Activated CD4-positive, alpha-beta T cell treated with anti-CD3 and anti-CD28 coated beads for 36 hours (primary cell): ENCODE results near the gene KDM6A. TPM values are rescaled to one million over a fixed set of nuclear protein-coding genes. Genes with fewer than 3 reads are reported as not detected.
"Not testable (repeated sequence)": the region's sequence is repeated elsewhere in the genome, so short reads cannot be mapped to it uniquely, and the experiment has no call there.

Experiments used
- ATAC-seq: fragments of 200-7000 bp; cut with Tn5 transposase; one replicate; pipeline ENCODE4 v1.10.0; 2021; ENCODE audit warnings: mild to moderate bottlenecking, moderate library complexity
- CTCF ChIA-PET: fragments of 350-600 bp; sonication (Branson Sonifier 250); formaldehyde crosslinking; loops from one replicate; lab custom pipeline; 2021; ENCODE audit warnings: antibody characterized with exemption; lab: Charles Lee
- POLR2A ChIA-PET: fragments of 350-600 bp; sonication (Branson Sonifier 250); formaldehyde crosslinking; loops from one replicate; lab custom pipeline; 2021; ENCODE audit warnings: antibody characterized with exemption, inconsistent platforms; lab: Charles Lee
- DNase-seq: peaks from one replicate; pipeline ENCODE4 v3.0.0-alpha.2; 2020
- H3K27ac Mint-ChIP-seq: one replicate; pipeline ENCODE4 v1.8.0; 2021; ENCODE audit warnings: mixed read lengths
- H3K27me3 Mint-ChIP-seq: one replicate; pipeline ENCODE4 v1.8.0; 2021; ENCODE audit warnings: mixed read lengths
- H3K36me3 Mint-ChIP-seq: one replicate; pipeline ENCODE4 v1.8.0; 2021; ENCODE audit warnings: low read depth, mixed read lengths
- H3K4me1 Mint-ChIP-seq: one replicate; pipeline ENCODE4 v1.8.0; 2021; ENCODE audit warnings: mixed read lengths
- H3K4me3 Mint-ChIP-seq: one replicate; pipeline ENCODE4 v1.8.0; 2021; ENCODE audit warnings: mild to moderate bottlenecking, moderate library complexity, mixed read lengths
- H3K9me3 Mint-ChIP-seq: one replicate; pipeline ENCODE4 v1.8.0; 2021; ENCODE audit warnings: low read depth, mixed read lengths
- intact Hi-C, 2 experiments: fragments of 100-400 bp; cut with DNase I in 1 of 2; cut with micrococcal nuclease in 1 of 2; formaldehyde crosslinking; loops; one replicate each; pipeline versions ENCODE4 v1.14.2 to v1.15.1; 2022 to 2024; cut with DNase I, micrococcal nuclease
- total RNA-seq, 2 experiments: library from RNA; stranded (reverse); gene quantifications; one replicate each; pipeline ENCODE4 v1.2.3, GENCODE V29; 2021

Gene KDM6A
- total RNA-seq, 2 experiments from 2014 or later, result 18.9 to 24.2 TPM

- ChIA-PET POLR2A (no interaction called here), CTCF (no interaction called here)
- H3K27ac Mint-ChIP-seq, result no peak overlapping the region
- H3K9me3 Mint-ChIP-seq, result peaks cover 3% of the 10 kb centered on the region
- no peak for ATAC-seq
- H3K27me3 Mint-ChIP-seq, result no peaks in the 10 kb centered on the region
- intact Hi-C loops, result no loop called here
- DNase-seq, result no peak
- peaks cover 42% of the 10 kb centered on the region for H3K4me1 Mint-ChIP-seq
- H3K36me3 Mint-ChIP-seq, result peaks cover 14% of the 10 kb centered on the region
- no peak overlapping the region for H3K4me3 Mint-ChIP-seq
Measured at GRCh38 chrX:45011131-45011530, 138.1 kb downstream of the KDM6A start.

- intact Hi-C loops, result no loop called here
- ATAC-seq, result no peak
- ChIA-PET POLR2A (no interaction called here), CTCF (no interaction called here)
- DNase-seq, result no peak
- Mint-ChIP-seq H3K27me3 (no peaks in the 10 kb centered on the region), H3K27ac (no peak overlapping the region), H3K4me1 (peaks cover 39% of the 10 kb centered on the region), H3K4me3 (no peak overlapping the region), H3K9me3 (peaks cover under 1% of the 10 kb centered on the region), H3K36me3 (peaks cover 10% of the 10 kb centered on the region)
Measured at GRCh38 chrX:45011597-45011996, 138.6 kb downstream of the KDM6A start.

DNA sequence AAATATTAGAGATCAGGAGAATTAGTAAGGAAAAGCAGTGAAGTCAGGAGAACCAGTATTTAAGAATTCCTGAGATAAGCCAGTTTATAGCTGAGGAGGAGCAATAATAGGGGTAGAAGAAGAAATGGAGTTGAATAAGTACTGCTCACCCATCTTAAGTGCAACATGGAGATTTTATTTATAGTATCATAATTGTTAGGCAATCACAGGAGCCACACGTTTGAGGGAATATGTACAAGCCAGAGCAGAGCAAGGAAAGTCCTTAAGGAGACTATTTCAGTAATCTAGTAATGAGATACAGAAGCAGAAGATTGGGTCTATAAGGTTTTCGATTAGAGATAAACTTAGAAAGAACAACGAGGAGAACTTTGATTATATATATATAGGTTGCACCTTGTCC is 145.0 kb downstream of the KDM6A start:
- H3K4me3 Mint-ChIP-seq, result no peak overlapping the region
- DNase-seq (no peak), ATAC-seq (no peak)
- intact Hi-C loops, result no loop called here
- ChIA-PET CTCF (no interaction called here), POLR2A (no interaction called here)
- peaks cover 28% of the 10 kb centered on the region for H3K4me1 Mint-ChIP-seq
- H3K27me3 Mint-ChIP-seq, result no peaks in the 10 kb centered on the region
- no peak overlapping the region for H3K27ac Mint-ChIP-seq
- peaks cover 2% of the 10 kb centered on the region for H3K36me3 Mint-ChIP-seq
- no peaks in the 10 kb centered on the region for H3K9me3 Mint-ChIP-seq

- CTCF ChIA-PET, result no interaction called here
- H3K9me3 Mint-ChIP-seq, result peaks cover 2% of the 10 kb centered on the region
Measured at GRCh38 chrX:45022150-45022549, 149.2 kb downstream of the KDM6A start.

GRCh38 chrX:45024501-45024900 is 151.5 kb downstream of the KDM6A start:
- H3K4me1 Mint-ChIP-seq, result peaks cover 31% of the 10 kb centered on the region
- H3K36me3 Mint-ChIP-seq, result peaks cover 10% of the 10 kb centered on the region
- ATAC-seq (no peak), DNase-seq (no peak)
- H3K4me3 Mint-ChIP-seq, result no peak overlapping the region
- intact Hi-C loops, result no loop called here
- H3K9me3 Mint-ChIP-seq, result peaks cover 2% of the 10 kb centered on the region
- no peak overlapping the region for H3K27ac Mint-ChIP-seq
- H3K27me3 Mint-ChIP-seq, result no peaks in the 10 kb centered on the region
- POLR2A ChIA-PET, result interaction anchor here (0.6 kb wide), 1 partner anchor 27 kb away, joined by 3 read pairs; no protein-coding TSS in a partner anchor
- CTCF ChIA-PET, result no interaction called here

More at GRCh38 chrX:45022150-45022549, 149.2 kb downstream of the KDM6A start:
- DNase-seq (no peak), ATAC-seq (no peak)
- no peak overlapping the region for H3K27ac Mint-ChIP-seq
- peaks cover 30% of the 10 kb centered on the region for H3K4me1 Mint-ChIP-seq
- intact Hi-C loops, result no loop called here
- peaks cover 5% of the 10 kb centered on the region for H3K36me3 Mint-ChIP-seq
- no peaks in the 10 kb centered on the region for H3K27me3 Mint-ChIP-seq
- H3K4me3 Mint-ChIP-seq, result no peak overlapping the region
- POLR2A ChIA-PET, result no interaction called here

DNA sequence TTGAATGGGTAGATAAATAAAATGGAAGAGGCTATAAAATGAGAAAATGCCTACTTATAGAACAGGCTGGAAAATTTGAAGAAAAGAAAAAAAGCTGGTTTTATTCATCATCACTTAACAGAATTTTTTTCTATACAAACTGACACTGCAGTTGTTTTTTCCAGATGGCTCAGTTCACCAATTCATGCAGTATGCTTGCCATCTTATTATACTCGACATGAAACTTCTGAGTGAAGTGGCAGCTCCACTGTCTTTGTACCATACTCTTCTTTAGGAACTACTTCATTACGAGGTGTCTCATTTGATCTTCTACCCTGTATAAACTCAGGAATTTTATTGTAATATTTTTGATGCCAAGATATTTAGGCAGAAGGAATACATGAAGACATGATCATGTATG is 153.0 kb downstream of the KDM6A start:
- peaks cover 2% of the 10 kb centered on the region for H3K9me3 Mint-ChIP-seq
- CTCF ChIA-PET, result no interaction called here
- intact Hi-C loops, result no loop called here
- peaks cover 30% of the 10 kb centered on the region for H3K4me1 Mint-ChIP-seq
- H3K27ac Mint-ChIP-seq, result no peak overlapping the region
- peaks cover 12% of the 10 kb centered on the region for H3K36me3 Mint-ChIP-seq
- H3K4me3 Mint-ChIP-seq, result no peak overlapping the region
- no peaks in the 10 kb centered on the region for H3K27me3 Mint-ChIP-seq
- POLR2A ChIA-PET, result no interaction called here
- ATAC-seq (no peak), DNase-seq (no peak)

DNA sequence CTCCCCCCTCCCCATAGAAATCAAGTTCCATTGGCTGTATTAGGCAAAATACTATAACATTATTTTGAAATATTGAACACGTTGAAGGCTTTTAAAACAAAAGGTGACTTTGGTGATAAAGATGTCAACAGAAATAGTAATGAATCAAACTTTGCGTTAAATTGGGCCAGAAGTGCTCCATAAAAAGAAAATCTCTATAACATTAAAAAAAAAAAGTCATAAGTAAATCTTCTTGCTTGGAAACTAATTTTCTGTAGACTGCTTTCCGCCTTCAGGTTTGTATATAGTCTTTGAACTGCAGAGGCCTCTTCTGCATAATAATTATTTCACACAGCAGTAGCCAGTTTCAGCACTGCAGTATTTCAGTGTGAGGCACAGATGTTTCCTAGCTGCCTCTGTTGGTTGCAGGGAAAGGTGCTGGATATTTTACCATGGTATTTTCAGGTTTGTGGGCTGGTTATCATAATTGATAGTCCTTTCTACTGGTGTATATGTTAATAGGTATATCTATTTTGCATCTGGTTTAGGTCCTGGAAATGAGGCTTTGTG is 158.9 kb downstream of the KDM6A start:
- peaks cover 14% of the 10 kb centered on the region for H3K4me1 Mint-ChIP-seq
- intact Hi-C loops, result no loop called here
- no peak overlapping the region for H3K27ac Mint-ChIP-seq
- H3K9me3 Mint-ChIP-seq, result peaks cover 2% of the 10 kb centered on the region
- no peaks in the 10 kb centered on the region for H3K27me3 Mint-ChIP-seq
- peaks cover 10% of the 10 kb centered on the region for H3K36me3 Mint-ChIP-seq
- H3K4me3 Mint-ChIP-seq, result no peak overlapping the region
- ATAC-seq, result no peak
- ChIA-PET CTCF (no interaction called here), POLR2A (no interaction called here)
- DNase-seq, result no peak

- ChIA-PET CTCF (no interaction called here), POLR2A (no interaction called here)
- Mint-ChIP-seq H3K27me3 (no peaks in the 10 kb centered on the region), H3K9me3 (peaks cover 2% of the 10 kb centered on the region), H3K4me1 (peaks cover 3% of the 10 kb centered on the region), H3K27ac (no peak overlapping the region), H3K36me3 (peaks cover 9% of the 10 kb centered on the region), H3K4me3 (no peak overlapping the region)
- intact Hi-C loops, result no loop called here
- no peak for DNase-seq
- ATAC-seq, result no peak
Measured at GRCh38 chrX:45035071-45035470, 162.1 kb downstream of the KDM6A start.

DNA sequence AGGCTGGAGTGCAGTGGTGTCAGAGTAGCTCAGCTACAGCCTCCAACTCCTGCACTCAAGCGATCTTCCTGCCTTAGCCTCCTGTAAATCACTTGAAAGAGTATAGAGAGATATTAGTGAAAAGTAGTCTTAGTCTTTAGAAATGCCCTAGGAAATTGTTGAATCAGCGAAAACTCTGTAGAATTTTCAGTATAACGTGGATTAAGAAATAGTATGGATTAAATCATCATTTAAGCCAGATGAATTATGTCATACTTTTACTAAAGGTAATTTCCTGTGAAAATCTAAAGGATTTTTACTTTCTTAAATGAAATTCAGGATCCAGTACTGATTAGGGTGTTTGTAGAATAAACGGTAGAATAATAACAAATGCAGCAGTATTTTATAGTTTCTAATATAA is 163.2 kb downstream of the KDM6A start:
- DNase-seq, result no peak
- Mint-ChIP-seq H3K36me3 (peaks cover 9% of the 10 kb centered on the region), H3K27ac (no peak overlapping the region), H3K9me3 (peaks cover 2% of the 10 kb centered on the region), H3K4me1 (peaks cover 3% of the 10 kb centered on the region), H3K4me3 (no peak overlapping the region), H3K27me3 (no peaks in the 10 kb centered on the region)
- CTCF ChIA-PET, result no interaction called here
- POLR2A ChIA-PET, result no interaction called here
- intact Hi-C loops, result no loop called here
- no peak for ATAC-seq

DNA sequence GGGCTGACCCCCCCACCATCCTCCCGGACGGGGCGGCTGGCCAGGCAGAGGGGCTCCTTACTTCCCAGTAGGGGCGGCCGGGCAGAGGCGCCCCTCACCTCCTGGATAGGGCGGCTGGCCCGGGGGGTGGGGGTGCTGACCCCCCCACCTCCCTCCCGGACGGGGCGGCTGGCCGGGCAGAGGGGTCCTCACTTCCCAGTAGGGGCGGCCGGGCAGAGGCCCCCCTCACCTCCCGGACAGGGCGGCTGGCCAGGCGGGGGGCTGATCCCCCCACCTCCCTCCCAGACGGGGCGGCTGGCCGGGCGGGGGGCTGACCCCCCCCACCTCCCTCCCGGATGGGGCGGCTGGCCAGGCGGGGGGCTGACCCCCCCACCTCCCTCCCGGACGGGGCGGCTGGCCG is 167.1 kb downstream of the KDM6A start:
- intact Hi-C loops, H3K27ac Mint-ChIP-seq: not testable (repeated sequence)

GRCh38 chrX:45046417-45046816 is 173.4 kb downstream of the KDM6A start:
- CTCF ChIA-PET, result interaction anchor here (1.5 kb wide), 1 partner anchor 24 kb away, joined by 5 read pairs; no protein-coding TSS in a partner anchor
- H3K4me3 Mint-ChIP-seq, result no peak overlapping the region
- H3K4me1 Mint-ChIP-seq, result peaks cover 2% of the 10 kb centered on the region
- POLR2A ChIA-PET, result no interaction called here
- H3K9me3 Mint-ChIP-seq, result no peaks in the 10 kb centered on the region
- intact Hi-C loops, result no loop called here
- H3K27ac Mint-ChIP-seq, result no peak overlapping the region
- peaks cover 8% of the 10 kb centered on the region for H3K36me3 Mint-ChIP-seq
- H3K27me3 Mint-ChIP-seq, result no peaks in the 10 kb centered on the region
- no peak for DNase-seq
- ATAC-seq, result no peak

More for the DNA sequence above, 167.1 kb downstream of the KDM6A start:
- CTCF ChIA-PET, H3K27me3 Mint-ChIP-seq, POLR2A ChIA-PET, H3K36me3 Mint-ChIP-seq, DNase-seq, H3K4me1 Mint-ChIP-seq, H3K9me3 Mint-ChIP-seq, ATAC-seq, H3K4me3 Mint-ChIP-seq: not testable (repeated sequence)

DNA sequence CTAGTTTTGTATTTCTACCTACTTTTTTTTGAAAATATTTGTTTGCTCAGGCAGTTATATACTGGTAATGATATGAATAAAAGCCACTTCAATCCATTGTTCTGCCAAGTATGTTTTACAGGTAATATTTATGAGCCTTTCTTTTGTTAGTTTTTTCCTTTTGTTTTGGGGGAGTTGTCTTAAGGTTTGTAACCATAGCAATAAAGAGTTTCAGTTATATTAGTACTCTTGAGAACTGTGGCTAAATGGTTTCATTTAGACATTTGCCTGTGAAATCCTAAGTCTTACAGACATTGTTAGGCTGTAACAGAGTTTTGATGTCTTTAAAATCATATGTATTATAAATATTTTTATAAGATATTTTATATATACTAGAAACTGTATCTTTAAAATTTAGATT is 177.6 kb downstream of the KDM6A start:
- H3K36me3 Mint-ChIP-seq, result peaks cover 7% of the 10 kb centered on the region
- H3K4me1 Mint-ChIP-seq, result peaks cover 2% of the 10 kb centered on the region
- ChIA-PET POLR2A (no interaction called here), CTCF (no interaction called here)
- ATAC-seq (no peak), DNase-seq (no peak)
- H3K9me3 Mint-ChIP-seq, result no peaks in the 10 kb centered on the region
- H3K4me3 Mint-ChIP-seq, result no peak overlapping the region
- H3K27ac Mint-ChIP-seq, result no peak overlapping the region
- no peaks in the 10 kb centered on the region for H3K27me3 Mint-ChIP-seq
- intact Hi-C loops, result no loop called here
